ENCODE results near the gene SLC16A11.
"Not testable (repeated sequence)": the region's sequence is repeated elsewhere in the genome, so short reads cannot be mapped to it uniquely, and the experiment has no call there.

Gene SLC16A11

DNA sequence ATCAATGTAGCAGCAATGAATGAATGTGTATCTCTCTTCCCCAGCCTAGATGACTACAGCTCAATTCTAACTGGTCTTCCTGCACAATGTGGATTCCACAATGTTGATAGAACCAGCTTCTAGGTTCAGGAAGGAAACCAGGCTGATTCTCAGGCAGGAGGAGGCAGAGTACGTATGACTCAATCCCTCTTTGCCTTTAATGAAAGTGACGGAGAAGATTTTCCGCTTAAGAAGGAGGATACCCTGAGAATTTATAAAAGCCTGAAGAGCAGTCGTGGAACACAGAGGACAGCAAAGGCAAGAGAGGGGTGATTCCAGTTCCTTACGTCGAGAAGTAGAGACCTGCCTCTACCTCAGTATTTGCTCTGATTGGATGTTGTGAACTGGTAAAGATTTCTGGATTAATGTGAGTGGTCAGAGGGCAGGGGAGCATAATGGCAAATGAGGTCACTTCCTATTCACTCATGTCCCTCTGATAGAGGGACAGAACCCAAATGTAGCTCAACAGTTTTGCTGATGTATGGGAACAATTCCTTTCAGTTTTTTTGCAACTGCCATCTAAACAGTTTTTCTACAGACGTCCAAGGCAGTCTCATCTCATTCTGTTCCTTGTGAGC, 15.0 kb upstream of the SLC16A11 start:
- no peak for DNase-seq

DNA sequence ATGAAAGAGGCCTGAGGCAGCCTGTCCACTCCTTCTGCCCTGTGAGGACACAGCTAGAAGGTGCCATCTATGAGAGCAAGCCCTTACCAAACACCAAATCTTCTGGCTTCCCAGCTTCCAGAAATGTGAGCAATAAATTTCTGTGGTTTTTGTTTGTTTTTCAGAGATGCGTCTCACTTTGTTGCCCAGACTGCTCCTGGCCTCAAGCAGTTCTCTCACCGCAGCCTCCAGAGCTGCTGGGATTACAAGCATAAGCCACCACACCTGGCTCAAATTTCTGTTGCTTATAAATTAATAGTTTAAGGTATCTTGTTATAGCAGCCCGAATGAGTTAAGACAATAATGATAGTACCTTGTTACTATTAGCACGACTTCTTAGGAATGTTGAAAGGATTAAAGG, 12.5 kb upstream of the SLC16A11 start:
- no peak for DNase-seq

DNA sequence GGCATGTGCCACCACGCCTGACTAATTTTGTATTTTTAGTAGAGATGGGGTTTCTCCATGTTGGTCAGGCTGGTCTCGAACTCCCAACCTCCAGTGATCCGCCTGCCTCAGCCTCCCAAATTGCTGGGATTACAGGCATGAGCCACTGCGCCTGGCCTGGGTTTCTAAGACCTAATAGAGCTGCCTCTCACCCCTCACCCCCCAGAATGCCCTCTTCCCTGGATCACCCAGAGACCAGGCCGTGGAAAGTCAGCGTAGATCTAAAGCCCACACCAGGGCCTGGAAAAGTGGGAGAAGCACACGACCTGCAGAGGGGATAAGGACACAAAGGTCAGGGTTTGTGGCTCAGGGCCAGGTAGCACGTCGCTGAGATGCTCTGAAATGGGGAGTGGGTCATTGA, 6.7 kb upstream of the SLC16A11 start:
- DNase-seq = not testable (repeated sequence)

DNA sequence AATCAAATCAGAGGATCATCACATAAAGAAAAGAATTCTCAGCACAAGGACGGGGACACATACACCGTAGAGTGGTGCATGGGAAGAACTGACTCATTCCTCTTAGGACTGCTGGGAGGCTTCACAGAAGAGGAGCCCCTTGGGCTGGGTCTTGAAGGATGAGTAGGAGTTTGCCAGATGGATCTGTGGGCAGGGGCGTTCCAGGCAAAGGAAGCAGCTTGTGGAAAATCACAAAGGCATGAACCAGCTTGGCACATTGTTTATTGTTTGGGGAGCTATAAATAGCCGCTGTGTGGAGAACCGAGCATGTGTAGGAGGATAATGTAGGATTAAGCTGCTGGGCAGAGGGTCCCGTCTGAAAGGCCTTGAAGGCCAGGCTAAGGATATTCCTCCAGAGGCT, 5.1 kb upstream of the SLC16A11 start:
- no peak for DNase-seq

DNA sequence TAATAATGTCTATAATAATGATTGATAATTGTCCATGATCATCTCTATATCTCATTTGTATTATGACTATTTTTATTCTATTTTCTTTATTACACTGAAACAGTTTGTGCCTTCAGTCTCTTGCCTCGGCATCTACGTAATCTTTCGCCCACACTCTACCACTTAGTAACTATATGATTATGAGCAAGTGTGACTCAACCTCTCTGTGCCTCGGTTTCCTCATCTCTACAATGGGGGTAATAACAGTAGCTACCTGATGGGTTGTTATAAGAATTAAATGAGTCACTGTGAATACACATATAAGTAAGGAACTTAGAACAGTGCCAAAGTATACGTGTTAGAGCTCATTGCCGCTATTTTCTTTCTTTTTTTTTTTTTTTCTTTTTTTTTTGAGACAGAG, 3.7 kb upstream of the SLC16A11 start:
- DNase-seq = peak; percentile 51

DNA sequence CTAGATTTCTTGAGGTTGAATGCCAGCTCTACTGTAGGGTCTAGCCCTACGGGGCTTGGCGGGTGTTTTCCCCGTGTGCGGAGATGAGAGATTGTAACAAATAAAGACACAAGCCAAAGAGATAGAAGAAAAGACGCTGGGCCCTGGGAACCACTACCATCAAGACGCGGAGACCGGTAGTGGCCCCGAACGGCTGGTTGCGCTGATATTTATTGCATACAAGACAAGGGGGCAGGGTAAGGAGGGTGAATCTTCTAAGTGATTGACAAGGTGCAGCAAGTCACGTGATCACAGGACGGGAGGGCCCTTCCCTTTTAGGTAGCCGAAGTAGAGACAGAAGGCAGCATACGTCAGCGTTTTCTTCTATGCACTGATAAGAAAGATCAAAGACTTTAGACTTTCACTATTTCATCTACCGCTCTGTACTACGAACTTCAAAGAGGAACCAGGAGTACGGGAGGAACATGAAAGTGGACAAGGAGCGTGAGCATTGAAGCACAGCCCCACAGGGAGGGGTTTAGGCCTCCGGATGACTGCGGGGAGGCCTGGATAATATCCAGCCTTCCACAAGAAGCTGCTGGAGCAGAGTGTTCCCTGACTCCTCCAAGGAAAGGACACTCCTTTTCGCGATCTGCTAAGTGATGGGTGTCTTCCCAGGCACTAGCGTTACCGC, 3.0 kb upstream of the SLC16A11 start:
- DNase-seq = peak; percentile 80

DNA sequence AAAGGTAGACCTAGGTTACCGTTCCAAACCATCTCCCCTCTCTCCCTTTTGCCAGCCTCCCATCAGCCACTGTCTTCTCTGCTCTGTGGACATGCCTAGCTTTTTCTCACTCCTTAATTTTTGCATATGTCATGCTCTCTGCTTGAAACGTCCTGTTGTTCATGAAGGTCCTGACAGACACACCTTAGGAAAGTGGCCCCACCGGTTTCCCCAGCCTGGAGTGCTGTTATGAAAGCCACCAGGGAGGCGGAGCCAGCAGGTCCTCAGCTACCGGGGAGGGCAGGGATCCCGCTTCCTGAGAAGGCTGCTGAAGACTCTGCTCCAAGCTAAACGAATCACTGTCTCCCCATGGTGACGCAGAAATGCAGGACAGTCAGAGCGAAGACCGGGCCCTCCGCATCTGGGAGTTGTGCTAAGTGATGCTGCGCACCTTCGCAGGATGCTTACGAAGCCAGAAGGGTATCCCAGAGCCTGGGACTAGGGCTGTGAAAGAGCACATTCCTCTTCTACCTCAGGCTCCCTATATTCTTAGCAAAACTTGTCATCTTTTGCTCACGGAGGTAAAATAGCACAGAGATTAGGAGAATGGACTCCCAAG, 2.3 kb upstream of the SLC16A11 start:
- peak; percentile 38 for DNase-seq

DNA sequence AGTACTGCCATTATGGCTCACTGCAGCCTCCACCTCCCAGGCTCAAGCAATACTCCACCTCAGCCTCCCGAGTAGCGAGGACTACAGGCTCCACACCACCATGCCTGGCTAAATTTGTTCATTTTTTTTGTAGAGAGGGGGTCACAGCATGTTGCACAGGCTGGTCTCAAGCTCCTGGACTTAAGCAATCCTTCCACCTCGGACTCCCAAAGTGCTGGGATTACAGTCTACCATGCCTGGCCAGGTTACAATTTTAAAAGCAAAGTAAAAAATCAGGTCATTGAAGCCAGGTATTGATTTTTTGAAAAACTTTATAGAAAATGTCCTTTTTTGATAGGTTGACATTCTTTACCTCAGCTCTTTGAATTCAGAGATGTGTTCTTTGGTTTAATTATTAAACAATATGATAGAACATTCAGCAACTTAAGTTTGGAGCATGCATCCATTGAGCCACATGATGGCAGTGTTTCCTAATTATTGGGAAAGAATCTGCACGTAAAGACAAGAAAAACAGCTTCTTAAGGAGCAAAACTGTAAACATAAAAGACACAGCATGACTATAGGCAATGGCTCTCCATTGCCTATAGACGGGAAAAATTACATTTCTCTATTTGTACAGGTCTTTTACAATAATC, 1.7 kb upstream of the SLC16A11 start:
- DNase-seq = no peak

DNA sequence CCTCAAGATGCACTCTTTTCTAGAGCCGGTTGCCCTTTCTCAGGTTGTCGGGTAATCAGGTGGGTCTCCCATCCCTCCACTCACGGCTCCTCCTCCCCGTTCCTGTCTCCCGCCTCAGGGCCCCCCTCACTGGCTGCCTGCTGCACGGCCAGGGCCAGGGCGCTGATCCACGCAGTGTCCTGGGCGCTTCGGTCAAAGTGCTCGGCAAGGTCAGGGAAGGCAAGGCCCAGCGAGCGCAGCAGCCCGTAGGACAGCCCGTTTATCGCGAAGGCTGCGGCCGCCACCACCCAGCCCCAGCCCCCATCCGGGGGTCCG, 753 bp downstream of the SLC16A11 start:
- DNase-seq = no peak

DNA sequence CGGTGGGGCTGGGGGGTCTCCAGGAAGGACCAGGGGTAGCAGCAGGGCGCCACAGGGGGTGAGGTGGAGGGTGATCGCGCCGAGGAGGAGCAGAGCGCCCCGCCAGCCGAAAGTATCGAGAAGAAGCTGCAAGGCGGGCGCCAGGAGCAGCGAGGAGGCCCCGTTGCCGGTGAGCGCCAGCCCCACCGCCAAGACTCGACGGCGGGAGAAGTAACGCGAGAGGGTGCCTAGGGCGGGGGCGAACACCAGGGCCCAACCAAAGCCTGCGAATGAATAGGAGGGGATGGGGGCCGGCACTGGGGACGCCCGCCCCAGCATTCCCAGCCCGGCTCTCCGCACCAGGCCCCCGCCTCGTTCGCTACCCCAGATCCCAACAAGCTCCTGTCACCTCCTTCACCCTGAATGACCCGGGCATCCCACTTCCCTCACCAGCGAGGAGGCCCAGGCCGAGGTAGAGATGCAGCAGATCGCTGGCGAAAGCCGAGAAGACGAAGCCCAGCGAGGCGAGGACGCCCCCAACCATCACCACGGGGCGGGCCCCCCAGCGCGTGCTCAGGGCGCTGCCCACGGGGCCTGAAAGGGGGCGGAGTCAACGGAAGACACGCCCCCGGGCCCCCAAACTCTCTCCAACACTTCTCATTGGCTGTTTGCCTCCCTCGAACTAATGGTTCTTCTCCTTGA, 1.3 kb downstream of the SLC16A11 start:
- peak; percentile 60 for DNase-seq

DNA sequence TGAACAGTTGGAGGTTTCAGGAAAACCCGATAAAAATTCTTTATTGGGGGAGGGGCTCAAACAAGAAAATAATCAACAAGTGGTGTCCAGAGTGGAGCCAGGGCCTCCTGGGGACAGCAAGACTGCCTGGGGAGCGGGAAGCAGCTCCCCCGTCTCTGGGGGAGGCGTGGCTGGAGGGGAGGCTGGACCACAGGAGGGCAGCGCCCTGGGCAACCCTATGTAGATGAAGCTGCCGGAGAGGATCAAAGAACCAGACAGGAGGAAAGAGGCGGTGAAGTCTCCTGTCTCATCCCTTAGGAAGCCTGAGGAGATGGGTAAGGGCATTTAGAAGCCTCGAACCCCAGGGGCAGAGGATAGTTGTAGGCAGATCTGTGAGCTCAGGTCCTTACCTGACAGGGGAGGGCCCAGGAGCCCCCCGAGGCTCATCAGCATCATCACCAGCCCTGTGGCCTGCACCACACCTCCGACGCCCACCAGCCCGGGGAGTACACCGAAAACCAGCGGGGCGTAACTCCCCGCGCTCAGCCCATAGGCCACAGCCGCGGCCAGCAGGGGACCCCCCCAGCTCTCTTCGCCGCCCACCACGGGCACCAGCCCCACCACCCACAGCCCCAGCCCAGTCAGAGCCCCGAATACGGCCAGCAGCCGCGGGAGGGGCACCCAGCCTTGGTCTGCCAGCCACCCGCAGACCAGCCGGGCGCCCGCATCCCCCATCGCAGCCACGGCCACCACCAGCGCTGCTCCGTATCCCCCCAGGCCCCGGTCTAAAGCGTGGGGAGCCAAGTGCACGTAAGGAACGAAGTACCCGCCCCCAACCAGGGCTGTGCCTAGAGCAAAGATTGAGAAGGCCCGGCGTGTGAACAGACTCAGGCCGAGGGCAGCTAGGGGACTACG, 2.0 kb downstream of the SLC16A11 start:
- DNase-seq = no peak

DNA sequence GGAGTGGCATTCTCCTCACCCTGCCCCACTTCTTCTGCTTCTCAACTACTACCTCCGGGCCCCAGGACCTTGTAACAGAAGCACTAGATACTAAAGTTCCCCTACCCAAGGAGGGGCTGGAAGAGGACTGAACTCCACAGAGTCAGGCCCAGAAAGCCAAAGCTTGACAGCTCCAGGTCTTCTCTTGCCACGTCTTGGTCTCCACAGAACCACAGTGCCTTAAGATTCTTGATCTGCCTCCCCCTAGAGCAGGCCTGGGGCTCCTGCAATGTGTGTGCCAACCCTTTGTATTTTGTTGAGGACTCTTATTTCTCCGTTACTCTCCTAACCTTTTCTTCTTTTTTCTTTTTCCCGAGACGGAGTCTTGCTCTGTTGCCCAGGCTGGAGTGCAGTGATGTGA, 4.1 kb downstream of the SLC16A11 start:
- no peak for DNase-seq

DNA sequence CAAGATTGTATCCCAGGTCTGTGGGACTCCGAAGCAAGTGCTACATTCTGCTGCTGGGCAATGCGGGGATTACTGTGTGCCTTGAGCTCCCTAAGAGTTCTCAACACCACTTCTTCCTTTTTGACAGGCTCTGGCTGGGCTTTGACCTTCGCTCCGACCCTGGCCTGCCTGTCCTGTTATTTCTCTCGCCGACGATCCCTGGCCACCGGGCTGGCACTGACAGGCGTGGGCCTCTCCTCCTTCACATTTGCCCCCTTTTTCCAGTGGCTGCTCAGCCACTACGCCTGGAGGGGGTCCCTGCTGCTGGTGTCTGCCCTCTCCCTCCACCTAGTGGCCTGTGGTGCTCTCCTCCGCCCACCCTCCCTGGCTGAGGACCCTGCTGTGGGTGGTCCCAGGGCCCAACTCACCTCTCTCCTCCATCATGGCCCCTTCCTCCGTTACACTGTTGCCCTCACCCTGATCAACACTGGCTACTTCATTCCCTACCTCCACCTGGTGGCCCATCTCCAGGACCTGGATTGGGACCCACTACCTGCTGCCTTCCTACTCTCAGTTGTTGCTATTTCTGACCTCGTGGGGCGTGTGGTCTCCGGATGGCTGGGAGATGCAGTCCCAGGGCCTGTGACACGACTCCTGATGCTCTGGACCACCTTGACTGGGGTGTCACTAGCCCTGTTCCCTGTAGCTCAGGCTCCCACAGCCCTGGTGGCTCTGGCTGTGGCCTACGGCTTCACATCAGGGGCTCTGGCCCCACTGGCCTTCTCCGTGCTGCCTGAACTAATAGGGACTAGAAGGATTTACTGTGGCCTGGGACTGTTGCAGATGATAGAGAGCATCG, 5.6 kb downstream of the SLC16A11 start:
- no peak for DNase-seq

DNA sequence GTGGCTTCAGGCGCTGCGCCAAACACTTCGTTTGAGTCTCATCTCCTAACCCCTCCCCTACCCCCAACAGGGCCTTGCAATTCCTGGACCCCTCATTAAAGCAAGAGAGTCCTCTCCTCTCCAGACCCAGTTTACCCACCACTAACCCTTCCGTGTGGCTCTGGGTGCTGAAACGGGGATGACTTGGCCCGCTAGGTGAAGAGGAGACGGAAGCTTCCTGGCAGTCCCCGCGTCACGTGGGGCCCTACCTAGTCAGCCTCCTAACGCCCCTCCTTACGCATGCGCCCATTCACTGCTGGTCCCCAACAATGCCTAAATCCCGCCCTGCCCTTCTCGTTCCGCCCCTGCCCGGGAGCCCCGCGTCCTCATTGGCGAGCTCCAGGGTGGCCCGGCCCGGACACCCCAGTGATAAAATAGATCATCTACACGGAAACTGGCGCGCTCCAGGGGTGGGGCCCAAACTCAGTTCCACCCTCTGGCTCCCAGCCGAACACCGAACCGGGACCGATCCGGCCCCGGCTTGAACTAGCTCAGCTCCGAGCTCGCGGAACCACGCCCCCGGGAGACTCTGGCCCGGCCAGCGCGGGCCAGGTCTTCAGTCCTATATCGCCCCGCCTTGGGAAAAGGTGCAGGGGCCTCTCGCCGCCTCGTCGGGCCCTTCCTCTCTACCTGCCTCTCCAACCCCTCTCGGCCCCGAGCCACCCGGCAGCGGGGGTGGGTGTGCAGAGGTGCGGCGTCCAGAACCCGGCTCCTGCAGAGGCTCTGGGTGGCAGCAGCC, 8.1 kb downstream of the SLC16A11 start, which contains the start of gene SLC16A13:
TSS of gene SLC16A13 (plus strand) at position 425 of the 778 bp plus-strand sequence. CDS start 368 bp downstream, outside the sequence.
- DNase-seq = peak; percentile 99

DNA sequence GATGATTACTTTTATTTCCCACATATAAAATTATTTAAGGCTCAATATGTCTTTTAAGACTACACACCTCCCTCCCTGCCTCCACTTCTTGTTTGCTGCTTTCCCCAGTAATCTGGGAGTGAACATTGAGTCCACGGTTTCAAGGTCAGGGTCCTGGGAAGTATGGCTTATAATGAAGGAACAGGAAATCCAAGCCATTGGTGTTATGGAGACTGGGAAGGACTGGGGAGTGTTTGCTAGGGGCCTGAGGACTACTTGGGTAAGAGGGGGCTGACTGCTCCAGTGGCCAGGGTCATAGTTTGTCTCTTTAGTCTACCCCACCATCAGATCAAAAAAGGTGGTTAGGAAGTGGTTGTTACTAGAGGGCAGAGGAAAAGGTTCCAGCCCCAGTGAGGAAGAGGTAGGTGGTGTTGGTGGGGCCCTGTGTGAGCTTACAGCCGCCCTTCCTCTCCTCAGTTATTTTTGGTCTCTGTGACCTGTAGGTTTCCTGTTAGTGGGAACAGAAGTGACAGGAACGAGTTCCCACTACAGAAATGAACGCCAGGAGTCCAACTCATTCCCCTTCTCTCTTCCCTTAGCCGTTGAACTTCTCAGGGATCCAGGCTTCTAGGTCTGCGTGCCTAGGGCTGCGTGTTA, 8.8 kb downstream of the SLC16A11 start:
- DNase-seq = peak; percentile 39

DNA sequence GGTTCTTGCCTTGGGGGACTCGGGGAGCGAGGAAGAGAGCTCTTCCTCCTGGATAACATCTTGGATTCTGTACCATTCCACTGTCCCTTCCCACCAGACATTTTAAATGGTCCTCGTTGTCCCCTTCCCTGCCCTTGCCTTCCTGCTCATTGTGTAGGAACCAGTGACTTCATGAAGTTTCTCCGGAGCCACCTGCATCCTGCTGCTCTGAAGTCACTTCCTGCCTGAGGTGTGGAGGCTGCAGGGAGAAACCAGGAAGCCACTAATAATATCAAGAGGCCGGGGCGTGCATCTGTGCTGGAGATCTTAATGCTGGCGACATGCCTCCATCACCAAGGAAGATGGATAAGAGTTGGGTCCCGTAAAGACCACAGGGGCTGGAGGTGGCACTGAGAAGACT, 14.2 kb downstream of the SLC16A11 start:
- DNase-seq = peak; percentile 61

DNA sequence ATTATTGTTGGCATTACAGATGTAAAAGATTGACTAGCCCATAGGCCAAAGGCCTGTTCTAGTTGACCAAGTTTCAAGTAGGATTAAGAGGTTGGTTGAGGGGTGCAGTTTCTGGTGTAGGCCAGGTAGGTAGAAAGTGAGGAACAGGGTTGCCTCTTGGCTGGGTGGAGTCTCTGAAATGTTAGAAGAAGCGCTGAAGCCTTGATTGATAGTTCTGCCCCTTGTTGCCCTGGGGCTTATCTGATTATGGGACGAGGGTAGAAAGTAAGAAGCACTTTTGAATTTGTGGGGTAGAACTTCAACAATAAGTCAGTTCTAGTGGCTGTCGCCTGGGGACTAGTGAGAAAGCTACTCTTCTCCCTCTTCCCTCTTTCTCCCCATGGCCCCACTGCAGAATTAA, 14.8 kb downstream of the SLC16A11 start:
- DNase-seq = no peak

DNA sequence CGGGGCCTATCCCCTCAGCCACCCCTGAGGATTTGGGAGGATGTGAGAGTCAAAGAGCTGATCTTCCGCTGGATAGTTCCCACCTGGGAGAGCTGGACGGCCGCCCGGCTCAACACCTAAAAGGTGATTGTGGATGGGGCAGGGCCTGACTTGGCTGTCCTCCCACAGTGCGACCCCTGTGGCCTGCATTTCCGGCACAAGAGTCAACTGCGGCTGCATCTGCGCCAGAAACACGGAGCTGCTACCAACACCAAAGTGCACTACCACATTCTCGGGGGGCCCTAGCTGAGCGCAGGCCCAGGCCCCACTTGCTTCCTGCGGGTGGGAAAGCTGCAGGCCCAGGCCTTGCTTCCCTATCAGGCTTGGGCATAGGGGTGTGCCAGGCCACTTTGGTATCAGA, 16.6 kb downstream of the SLC16A11 start:
- no peak for DNase-seq

DNA sequence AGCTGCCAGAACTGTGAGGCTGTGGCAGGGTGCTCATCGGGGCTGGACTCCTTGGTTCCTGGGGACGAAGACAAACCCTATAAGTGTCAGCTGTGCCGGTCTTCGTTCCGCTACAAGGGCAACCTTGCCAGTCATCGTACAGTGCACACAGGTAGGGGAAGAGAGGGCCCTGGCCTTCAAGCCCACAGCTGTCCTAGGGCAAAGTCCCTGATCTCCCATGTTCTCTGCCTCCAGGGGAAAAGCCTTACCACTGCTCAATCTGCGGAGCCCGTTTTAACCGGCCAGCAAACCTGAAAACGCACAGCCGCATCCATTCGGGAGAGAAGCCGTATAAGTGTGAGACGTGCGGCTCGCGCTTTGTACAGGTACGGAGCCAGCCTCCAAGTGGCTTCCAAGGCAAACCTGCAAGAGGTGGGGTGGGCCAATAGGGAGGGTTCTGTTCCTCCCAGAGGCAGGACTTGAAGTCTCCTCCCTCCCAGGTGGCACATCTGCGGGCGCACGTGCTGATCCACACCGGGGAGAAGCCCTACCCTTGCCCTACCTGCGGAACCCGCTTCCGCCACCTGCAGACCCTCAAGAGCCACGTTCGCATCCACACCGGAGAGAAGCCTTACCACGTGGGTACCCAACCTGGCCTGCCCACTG, 17.3 kb downstream of the SLC16A11 start:
- no peak for DNase-seq

DNA sequence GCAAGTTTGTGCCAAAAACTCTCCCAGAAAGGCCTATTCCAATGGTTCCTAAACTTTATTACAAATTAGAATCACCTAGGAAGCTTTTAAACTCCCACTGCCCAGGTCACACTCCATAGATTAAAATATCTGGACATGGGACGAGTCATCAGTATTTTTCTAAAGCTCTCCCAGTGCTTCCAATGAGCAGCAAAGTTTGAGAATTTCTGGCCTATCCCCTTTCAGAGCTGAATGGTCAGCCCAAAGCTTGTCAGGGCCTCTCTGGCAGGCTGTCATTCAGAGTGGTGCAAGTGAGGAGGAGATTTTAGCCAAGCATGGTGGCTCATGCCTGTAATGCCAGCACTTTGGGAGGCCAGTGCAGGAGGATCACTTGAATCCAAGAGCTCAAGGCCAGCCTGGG, 18.6 kb downstream of the SLC16A11 start:
- no peak for DNase-seq
